ENCODE results near the gene TRIP4.

The TRIP4 gene

GRCh38 chr15:64452988-64453688 lies 65.5 kb downstream of the TRIP4 start:
- no peak for DNase-seq

DNA sequence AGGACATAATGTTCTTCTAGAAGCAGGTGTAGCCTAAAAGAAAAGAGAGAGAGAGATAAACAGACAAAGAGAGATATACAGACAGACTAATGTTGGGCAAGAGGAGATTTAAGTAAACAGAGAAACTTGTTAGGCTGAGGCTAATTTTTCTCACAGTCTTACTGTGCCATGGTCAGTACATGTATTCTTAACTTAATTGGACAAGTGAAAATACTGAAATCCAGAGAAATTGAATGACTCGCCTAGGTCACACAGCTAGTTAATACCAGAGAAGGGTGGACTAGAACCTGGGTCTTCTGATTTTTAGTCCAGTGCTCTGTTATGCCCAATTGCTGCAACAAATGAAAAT lies 66.0 kb downstream of the TRIP4 start:
- DNase-seq, result no peak

DNA sequence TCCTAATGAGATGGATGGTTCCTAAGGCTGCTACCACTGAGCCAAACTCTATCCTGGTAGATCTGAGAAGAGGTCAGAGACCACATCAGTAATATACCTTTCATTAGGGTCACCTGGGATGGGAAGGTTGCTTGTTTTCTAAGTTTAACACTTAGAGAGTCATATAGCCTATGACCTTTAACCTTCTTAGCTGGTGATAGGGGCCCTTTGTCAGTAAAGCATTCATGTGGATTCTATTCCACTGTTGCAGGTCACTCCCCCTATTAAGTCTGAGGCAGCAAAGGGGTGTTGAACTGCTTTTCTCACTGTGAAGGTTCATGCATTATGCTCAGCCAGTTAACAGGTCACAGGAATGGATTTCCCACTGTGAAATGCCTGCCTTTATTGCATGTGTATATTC lies 66.6 kb downstream of the TRIP4 start:
- no peak for DNase-seq

DNA sequence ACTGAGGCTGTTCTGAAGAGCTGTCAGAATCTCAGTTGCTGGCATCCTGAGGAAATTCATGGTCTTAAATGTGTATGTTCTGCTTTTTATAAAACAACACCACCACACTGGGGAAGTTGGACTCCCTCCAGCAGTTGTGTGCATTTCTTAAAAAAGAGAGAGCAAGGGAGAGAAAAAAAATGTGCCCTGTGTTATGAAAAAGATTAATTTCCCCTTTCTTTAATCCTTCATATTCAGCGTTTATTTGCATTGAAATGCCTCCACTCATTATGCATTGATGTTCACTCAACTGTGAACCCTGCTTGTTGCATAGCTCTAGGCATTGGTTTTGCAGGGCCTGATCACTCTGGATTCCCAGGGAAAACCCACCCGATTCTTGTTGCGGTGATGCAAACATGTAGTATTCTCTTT lies 68.3 kb downstream of the TRIP4 start:
- no peak for DNase-seq

GRCh38 chr15:64456634-64457108 lies 69.0 kb downstream of the TRIP4 start:
- no peak for DNase-seq

DNA sequence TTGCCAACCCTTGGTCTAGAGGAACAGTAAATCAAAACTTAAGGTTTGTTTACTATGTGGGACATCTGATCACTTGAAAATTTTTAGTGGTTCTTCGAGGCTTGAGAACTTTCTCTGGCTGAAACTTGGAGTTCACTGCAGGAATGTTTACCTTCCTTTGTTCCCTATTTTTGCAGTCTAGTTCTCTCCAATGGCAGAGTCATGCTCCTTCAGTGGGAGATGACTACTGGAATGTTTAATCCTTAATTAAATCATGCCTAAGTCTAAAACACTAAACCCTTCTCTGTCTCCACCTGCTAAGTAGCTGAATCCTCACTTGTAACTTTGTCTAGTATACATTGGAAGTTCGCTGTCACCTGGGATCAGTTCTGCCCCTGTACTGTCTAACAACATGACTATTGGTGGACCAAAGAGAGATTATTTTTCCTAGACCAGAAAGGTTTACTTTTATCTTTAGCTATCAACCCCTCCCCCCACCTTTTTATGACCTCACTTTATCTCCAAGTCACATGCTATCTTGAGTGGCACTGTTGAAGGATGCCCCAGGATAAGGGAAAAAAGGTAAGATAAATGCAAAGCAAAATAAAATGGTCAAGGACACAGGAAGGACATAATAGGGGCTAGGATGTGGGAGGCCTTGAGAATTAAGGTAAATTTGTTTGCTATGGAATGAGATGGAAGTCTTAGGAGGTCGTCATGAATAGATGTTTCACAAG lies 71.6 kb downstream of the TRIP4 start:
- no peak for DNase-seq

DNA sequence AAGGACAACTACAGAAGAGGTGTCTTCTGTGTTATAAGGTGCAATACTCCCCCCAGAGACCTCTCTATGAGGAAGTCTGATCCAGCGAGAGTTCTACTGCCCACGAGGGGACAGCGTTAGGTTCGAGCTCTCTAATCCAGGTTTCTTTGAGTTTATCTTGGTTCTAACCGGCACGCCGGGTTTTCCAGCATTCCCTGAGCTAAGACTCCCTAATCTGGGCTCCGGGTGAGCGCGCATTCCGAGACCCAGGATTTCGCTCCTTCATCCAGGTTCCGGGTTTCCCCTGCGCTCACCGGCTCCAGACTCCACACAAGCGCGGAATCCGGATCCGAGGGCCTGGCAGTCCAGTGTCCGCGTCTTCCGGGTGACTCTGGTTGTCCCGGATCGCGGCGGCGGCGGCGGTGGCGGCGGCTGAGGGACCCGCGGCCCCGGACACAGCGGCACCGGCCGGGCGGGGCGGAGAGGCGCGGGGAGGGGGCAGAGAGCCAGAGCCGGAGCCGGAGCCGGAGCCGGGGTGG lies 72.6 kb downstream of the TRIP4 start, which contains the start of gene ZNF609:
TSS of gene ZNF609 (plus strand) at position 373 of the 518 bp plus-strand sequence. CDS start 38,842 bp downstream, outside the sequence.
- DNase-seq, result no peak

- DNase-seq, result no peak
These were observed 73.4 kb downstream of the TRIP4 start for GRCh38 chr15:64460724-64461720.

- DNase-seq, result no peak
These were observed 74.1 kb downstream of the TRIP4 start for GRCh38 chr15:64461721-64462162.

DNA sequence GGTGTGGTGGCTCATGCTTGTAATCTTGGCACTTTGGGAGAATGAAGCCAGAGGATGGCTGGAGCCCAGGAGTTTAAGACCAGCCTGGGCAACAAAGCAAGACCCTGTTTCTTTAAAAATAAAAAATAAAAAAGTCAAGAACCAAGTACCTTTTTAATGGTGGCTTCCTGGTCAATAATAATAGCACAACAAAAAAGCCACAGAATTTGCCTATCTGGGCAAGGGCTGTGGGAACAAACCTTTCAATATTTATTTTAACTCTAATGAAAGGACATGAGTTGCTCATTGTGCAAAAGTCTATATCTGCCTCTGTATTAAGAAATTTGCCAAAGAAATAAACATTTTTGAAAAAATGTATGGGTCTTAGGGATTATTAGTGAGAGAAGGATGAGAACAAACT lies 74.9 kb downstream of the TRIP4 start:
- no peak for DNase-seq

- no peak for DNase-seq
These were observed 76.8 kb downstream of the TRIP4 start for GRCh38 chr15:64464276-64465005.

- no peak for DNase-seq
These were observed 78.9 kb downstream of the TRIP4 start for GRCh38 chr15:64466408-64467141.

DNA sequence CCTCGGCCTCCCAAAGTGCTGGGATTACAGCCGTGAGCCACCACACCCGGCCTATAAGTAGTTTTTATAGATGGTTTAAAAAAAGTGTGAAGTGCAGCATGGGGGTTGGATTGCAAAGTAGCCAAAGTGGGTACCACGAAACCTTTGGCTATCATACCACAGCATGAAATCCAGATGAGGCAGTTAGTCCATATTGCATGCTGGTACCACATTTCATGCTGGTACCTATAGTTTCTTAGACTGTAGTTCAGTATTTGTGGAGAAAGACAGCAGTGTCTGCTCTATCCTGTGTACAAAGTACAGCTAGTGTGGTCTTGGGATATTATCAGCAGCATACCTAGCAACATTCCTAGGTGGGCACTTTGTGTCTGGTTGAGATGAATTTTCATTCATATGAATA lies 84.5 kb downstream of the TRIP4 start:
- no peak for DNase-seq

DNA sequence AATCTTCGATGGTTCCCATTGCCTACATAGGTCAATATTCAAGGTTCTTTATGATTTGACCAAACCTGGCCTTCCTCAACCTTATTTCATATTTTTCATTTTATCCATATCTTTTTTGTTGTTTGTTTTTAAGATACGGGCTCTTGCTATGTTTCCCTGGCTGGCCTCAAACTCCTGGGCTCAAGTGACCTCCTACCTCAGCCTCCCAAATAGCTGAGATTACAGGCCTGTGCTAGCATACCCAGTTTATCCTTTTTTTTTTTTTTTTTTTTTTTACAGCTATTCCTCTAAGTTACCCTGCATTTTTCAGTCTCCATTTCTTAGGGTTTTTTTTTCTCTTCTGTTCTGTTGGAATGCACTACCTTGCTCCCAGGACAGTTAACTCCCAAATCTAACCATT lies 87.2 kb downstream of the TRIP4 start:
- DNase-seq, result no peak

DNA sequence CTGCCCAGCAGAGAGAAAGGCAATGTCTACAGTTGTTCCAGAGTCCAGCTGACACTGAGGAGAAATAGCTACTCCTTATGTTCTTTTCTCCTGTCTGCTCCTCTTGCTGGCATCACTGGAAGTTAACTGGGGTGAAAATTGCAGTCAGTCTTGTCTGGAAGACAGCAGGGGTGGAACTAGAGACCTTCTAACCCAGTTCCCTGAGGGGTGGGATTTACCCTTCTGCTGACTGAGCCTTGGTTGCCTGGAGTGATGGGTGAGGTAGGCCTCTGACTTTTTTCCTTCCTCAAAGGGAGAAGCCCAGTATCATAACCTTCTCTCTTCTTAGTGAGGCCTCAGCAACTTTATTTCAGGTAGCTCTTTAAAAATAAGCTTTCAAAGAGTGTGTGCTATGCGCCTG lies 88.9 kb downstream of the TRIP4 start:
- DNase-seq, result no peak

- no peak for DNase-seq
These were observed 91.2 kb downstream of the TRIP4 start for GRCh38 chr15:64478863-64479262.

DNA sequence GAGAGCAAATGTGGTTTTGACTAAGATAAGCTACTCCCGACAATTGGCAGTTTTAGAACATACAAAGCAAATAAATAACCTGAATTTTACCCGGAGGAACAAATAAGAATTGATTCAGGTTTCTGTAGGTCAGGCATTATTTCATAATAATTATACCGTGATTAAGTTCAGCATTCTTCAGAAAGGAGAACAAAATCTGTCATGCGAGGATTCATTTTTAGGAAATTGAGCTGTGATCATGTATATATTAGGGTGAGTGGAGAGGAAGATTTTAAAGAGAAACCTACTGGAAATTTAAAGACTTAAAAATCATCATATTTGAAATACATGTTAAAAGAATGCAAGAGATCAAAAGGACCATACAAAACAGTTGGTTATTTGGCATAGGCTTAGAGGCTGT lies 93.3 kb downstream of the TRIP4 start:
- no peak for DNase-seq

GRCh38 chr15:64483749-64484148 lies 96.1 kb downstream of the TRIP4 start:
- no peak for DNase-seq

- no peak for DNase-seq
These were observed 98.2 kb downstream of the TRIP4 start for GRCh38 chr15:64485796-64486195.

DNA sequence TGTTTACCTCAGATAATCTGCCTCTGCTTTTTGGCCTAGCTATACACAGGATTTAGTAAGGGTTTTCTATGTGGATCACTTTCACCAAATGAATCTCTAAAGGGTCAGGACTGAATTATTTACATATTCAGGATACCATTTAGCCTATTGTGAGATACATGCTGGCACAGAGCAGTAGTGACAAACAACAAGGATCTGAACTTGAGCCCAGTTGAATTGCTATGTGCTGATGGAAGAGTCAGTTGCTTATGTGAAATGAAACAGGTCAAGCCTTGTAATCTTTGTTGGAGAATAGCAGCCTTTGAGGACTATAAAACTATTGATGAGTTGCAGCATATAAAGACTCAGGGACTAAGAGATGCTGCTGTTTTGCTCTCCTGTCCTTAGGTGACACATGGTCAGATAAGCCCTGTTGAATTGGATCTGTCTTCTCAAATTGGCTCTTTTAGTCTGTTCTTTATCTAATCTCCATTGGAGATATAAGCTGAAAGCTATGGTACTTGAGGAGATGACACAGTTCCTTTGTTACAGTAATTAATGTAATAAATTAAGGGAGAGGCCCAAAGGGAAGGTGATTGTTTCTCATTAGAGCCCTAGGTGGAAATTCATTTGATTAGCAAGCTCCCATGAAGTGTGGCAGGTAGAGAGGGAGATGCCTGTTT lies 103.1 kb downstream of the TRIP4 start:
- no peak for DNase-seq

DNA sequence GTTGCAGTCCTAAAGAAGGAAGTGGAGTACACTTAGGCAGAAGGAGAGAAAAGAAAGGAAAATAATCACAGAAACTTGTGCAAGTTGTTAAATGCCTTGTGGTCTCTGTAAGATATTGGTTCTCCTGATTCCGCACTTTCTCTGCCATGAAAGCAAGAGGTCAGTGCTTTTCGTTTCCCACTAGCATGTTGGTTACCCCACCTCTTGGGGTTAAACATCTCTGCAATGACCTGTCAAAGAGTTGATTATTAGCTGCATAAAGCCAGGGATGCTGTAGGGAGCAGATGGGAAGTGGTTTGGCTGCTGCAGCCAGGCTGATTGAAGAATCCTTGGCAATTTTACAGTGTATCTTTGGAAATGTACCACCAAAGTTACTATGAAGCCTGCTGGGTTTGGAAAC lies 106.0 kb downstream of the TRIP4 start:
- DNase-seq, result no peak

Measured in NCI-H187 treated with DMSO at 0.1 percent for 48 hours (cell line).